ENCODE results near the gene RPUSD1.
A peak's percentile ranks its signal among the peaks of the same experiment; 100 is the strongest.
"Not testable (repeated sequence)": the region's sequence is repeated elsewhere in the genome, so short reads cannot be mapped to it uniquely, and the experiment has no call there.

The RPUSD1 gene

DNA sequence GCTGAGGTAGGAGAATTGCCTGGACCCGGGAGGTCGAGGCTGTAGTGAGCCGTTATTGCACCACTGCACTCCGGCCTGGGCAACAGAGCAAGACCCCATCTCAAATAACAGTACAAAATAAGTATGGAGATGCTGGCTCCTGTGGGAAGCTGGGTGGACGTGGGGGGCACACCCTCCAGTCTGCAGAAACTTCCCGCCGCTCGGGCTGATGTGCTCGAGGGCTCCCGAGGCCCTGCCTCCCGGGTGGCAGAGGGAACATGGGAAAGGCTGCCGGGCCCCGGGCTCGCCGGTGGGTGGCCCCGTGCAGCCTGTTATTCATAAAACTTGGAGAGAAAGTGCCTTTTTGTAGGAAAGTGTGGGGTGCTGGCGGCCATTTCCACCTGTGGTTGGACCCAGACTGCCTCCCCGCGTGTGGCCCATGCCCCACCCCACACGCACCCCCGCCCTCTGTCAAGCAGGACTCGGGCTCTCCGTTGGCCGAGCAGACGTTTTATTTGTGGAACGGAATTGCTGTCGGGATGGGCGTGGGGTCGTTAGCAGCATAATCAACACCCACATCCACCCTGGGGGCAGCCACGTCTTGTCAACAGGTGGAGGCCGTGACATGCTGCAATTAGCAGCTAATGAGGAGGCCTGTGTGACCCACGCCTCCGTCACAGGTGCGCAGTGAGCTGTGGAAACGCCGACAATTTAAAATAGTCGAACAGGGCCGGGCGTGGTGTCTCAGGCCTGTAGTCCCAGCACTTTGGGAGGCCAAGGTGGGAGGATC, 40.0 kb downstream of the RPUSD1 start:
- no peak for DNase-seq (ENCODE audit: low read depth)

DNA sequence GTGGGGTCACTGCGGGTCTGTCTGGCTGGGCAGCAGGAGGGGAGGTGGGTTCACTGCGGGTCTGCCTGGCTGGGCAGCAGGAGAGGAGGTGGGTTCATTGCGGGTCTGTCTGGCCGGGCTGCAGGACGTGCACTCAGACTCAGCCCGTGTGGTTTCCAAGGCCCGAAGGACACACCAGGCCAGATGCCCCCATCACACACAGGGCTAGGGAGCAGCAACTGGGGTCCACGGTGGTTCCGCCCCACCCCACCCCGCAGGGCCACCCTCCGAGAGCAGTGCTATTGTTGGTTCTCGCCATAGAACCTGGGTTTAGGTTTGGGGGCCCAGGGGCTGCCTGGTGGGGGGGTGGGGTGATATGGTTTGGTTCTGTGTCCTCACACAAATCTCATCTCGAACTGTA, 41.5 kb downstream of the RPUSD1 start:
- no peak for DNase-seq (ENCODE audit: low read depth)

DNA sequence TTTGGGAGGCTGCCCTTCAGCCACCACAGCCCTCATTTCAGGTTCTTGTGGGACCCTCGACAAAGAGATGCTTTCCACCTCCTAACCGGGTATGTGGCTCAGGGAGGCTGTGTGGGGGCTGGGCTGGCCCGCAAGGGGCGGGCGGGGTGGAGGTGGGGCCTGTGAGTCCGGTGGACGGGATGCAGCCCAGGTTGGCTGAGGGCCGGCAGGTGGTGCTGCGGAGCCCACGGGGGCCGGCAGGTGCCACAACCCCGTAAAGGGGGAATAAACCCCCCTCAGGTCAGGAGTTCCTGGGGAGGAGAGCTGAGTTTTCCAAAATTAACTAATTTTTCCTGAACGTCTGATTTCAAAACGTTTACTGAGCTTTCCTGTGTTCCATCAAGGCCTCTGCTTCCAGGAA, 42.4 kb downstream of the RPUSD1 start:
- DNase-seq (ENCODE audit: low read depth): no peak

DNA sequence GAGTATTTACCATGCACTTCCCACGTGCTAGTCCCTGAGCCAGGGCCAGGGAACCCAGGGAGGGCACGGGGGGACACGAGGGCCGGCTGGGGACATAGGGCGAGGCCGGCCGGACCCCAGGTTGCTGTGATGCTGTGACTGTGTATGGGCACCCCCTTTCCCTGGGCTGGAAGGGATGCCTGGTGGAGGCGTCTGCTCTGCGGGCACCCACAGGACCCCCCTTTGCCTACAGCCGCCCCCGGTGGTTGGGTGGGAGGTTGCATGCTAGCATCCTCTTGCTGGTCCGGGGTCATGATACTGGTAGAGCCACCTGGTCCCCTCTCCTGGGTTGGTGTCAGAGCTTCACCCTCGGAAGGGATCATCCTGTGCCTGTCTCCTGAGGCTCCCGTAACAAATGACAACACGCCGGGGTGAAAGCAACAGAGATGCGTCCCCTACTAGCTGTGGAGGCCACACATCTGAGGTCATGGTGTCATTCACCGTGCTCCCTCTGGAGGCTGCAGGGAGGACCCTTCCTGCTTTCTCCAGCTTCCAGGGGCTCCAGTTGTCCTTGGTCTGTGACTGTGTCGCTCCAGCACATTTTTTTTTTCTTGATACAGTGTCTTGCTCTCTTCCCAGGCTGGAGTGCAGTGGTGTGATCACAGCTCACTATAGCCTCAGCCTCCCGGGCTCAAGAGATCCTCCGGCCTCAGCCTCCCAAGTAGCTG, 44.2 kb downstream of the RPUSD1 start:
- DNase-seq (ENCODE audit: low read depth): no peak

DNA sequence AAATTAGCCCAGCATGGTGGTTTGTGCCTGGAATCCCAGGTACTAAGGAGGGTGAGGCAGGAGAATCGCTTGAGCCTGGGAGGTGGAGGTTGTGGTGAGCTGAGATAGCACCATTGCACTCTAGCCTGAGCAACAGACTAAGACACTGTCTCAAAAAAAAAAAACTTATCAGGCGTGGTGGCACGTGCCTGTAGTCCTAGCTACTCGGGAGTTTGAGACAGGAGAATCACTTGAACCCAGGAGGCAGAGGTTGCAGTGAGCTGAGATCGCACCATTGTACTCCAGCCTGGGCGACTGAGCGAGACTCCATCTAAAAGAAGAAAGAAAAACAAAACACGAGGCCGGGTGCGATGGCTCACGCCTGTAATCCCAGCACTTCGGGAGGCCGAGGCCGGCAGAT, 45.3 kb downstream of the RPUSD1 start:
- DNase-seq (ENCODE audit: low read depth): not testable (repeated sequence)

DNA sequence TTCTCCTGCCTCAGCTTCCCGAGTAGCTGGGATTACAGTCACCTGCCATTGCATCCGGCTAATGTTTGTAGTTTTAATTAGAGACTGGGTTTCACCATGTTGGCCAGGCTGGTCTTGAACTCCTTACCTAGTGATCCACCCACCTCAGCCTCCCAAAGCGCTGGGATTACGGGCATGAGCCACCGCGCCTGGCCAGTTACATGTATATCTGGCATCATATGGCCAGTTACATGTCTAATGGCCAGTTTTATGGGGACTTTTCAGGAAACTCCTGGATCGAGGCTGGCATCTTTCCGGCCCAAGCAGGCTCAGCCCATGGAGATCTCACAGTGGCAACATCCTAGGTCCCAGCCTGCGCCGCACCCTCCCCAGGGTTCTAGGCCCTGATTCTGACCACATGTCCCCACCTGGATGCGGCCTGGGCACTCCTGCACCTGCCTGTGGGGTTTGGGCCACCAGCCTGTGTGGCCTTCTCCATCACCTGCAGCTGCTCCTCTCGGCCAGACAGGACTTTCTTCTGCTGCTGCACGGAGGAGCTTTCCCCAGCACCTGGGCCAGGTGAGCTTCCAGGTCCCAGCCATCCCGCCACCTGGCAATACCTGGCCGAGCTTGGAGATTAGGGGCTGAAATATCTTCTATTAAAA, 46.1 kb downstream of the RPUSD1 start:
- DNase-seq (ENCODE audit: low read depth): no peak

DNA sequence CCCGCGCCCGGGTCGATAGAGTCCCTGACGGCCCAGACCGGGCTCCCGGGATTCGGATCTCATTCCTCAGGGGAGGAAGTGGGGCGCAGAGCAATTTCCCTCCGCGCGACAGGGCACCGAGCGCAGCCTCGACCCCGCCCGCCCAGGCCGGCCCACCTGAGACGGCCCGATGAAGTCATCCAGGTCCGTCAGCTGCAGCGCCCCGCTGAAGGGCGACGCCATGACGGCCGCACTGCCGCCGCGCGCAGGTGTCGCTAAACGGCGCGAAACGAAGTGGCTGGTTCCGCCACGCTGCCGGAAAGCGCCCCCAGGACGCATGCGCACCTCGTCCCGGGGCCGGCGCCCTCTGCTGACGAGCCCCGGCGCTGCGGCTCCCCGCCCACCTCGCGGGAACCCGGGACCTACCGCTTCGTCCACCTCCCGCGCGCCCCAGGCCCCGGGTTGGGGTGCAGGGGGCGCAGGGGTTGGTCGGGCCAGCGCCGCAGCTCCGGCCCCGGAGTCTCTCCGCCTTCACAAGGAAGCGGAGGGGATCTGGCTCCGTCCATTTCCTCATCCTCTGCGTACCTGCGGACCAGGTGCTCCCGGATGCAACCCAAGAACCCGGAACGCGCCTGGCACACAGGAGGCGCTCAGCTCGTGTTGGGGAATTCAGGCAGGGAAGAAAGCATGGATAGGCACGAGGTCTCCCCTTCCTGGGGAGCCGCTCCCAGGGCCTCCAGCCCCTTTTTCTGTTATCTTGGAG, 47.2 kb downstream of the RPUSD1 start, which contains the start of gene CIAO3:
Gene CIAO3, minus strand, starts transcription at position 234 of the 742 bp plus-strand sequence. Its CDS starts 12 bp downstream, at position 222.
- DNase-seq (ENCODE audit: low read depth): peak; percentile 68

DNA sequence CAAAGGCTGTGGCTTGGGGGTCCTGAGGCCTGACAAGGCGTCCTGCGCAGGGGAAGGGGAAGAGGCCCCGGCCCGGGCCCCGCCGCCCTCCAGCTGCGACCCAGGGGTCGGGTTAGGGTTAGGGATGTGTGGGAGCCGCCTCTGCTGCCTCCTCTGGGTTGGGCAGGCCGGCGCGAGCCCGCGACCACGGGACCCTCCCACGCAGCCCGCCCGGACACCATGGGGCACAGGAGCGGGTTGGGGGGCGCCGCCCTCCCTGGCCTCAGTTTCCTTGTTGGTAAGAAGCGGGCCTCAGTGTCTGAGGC, 47.8 kb downstream of the RPUSD1 start:
- DNase-seq (ENCODE audit: low read depth): no peak

DNA sequence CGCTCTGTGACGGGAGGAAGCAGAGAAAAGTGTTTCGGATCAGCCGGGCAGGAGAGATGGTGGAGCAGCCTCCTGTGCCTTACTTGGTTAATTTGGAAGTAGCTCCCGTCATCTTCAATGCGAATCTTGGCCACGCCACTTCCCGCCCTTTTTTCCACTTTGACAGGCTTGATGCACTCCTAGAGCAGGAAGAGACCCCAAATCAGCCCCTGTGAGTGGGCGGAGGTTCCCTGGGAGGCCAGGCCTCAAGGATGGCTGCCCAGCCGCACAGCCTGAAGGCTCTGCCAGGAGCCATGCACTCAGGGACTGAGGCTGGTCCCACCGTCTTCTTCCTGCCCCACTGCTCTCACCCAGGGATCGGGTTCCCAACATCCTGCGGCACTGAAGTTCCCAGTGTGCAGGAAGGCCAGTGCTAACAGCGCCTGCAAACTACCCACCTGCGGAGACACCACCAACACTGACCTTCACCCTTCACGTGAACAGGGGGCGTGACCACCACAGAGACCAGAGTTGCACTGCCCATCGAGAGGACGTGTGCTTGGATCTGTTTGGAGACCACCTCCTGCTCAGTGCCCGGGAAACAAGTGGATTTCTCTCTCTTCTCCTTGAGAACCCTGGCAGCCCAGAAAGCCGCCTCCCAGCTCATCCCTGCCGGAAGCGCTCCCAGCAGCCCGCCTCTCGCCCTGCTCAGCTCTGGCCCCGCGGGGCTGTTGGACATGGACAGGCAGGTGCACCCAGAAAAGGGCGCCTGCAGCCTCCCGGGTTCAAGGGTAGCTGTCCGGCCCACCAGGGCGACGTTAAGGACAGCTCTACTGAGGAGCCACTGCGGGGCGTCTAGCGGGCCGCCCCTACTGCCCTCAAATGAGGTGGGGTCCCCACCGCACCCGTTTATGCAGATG, 48.4 kb downstream of the RPUSD1 start:
- DNase-seq (ENCODE audit: low read depth): no peak

DNA sequence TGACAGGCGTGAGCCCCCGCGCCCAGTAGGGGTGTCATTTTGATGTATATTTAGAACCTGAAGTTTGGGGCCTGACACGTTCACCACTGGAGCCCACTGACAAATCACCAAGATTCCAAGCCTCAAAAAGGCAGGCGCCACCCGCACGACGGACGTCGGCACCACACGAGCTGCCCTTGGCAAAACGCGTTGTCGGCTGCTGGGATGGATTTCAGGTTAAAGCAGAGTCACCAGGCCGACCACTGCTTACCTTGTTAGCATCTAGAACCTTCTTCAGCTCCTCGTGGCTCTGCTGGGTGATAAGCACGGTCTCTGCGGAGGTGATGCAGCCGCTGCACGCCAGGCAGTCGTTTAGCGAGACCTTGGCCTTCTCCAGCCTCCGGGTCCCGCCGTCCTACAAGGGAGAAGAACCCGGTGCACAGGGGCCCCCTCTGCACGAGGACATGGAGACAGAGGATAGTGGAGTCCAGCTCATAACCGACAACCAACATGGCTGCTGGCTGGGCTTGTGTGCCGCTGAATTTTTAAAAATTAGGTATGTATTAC, 51.2 kb downstream of the RPUSD1 start:
- no peak for DNase-seq (ENCODE audit: low read depth)

DNA sequence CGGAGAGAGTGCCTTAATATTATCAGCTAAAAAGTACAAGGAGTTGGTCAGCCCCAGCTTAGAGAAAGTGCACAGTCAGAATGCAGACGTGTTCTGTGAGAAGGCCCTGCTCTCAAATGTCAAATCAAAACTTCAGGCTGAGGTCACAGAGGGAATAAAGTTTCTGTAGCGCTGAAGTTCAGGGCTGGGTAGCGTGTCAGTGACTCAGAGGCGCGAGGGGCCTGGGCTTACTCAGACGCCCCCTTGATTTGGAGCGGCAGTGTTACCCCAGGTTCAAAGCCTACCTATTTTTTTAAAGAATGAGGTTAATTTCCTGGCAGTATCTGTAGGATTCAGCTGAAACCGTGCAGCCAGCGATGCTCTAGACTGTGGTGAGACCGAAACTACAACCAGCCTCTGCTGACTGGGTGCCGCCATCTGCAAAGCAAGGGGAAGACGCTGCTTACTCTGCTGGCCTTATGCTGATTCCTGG, 52.2 kb downstream of the RPUSD1 start:
- no peak for DNase-seq (ENCODE audit: low read depth)

DNA sequence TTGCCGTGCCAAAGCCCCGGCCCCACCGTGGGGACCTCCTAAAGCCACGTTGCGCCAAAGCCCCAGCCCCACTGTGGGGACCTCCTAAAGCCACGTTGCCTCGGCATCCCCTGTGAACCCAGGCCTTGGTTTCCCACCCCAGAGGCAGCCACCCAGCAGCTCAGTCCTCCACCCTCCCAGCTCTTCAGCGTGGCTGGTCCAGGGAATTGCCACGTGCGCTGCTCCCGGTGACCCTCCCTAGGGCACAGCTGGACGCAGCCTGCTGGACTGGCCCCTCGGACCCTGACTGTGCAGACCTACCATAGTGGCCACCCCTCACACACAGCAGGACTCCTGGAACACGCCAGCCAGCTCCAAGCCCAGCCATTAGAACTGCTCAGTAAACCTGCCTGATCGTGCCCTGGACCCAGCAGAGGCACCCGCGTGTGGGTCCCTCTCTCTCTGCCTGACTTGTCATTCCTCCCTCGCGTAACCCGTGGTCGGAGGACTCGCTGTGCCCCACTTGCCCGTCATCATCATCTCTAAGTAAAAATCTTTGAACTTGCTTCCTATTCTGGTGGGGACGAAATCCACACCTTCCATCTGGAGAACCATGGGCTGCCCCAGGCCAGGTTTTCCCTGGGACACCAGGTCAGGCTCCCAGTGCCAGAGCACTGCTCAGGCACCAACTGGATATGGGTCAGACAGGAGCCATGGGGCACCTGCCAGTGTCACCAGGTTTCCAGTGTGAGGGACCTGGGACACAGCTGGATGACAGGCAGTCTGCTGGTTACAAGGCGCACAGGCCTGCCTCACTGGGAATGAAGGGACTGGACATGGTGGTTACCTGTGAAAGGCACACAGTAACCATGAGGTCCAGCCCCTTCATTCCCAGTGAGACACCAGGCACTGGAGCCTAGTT, 53.0 kb downstream of the RPUSD1 start:
- no peak for DNase-seq (ENCODE audit: low read depth)

Measured in stromal cell of bone marrow (primary cell).